CD4-positive, alpha-beta T cell (primary cell): Measurements from ENCODE around the gene ERN1. TPM values are rescaled to one million over a fixed set of nuclear protein-coding genes. Genes with fewer than 3 reads are reported as not detected.

Source experiments
- ATAC-seq: fragments of 200-7000 bp; cut with Tn5 transposase; one replicate; pipeline ENCODE4 v1.10.0; 2022; ENCODE audit warnings: mild to moderate bottlenecking; ENCODE audit not compliant: poor library complexity
- CTCF ChIA-PET: fragments of 350-600 bp; sonication (Branson Sonifier 250); formaldehyde crosslinking; loops from one replicate; lab custom pipeline; 2021; ENCODE audit warnings: antibody characterized with exemption, inconsistent platforms; lab: Charles Lee
- POLR2A ChIA-PET: fragments of 350-600 bp; sonication (Branson Sonifier 250); formaldehyde crosslinking; loops from one replicate; lab custom pipeline; 2021; ENCODE audit warnings: antibody characterized with exemption, inconsistent platforms; lab: Charles Lee
- DNase-seq, 14 experiments: peaks; one replicate each; pipeline ENCODE4 v3.0.0-alpha.2; 2013 to 2020; ENCODE audit warnings: mixed read lengths in 2 of 14
- H3K27ac ChIP-seq, 2 donors: one replicate each; pipeline versions ENCODE4 v1.5.1 to v1.7.0; 2013; ENCODE audit warnings: low read length in 2 of 2, low read depth in 1 of 2, mild to moderate bottlenecking in 1 of 2
- H3K27me3 ChIP-seq, 2 experiments: 1 replicate in 1 of 2; 2 replicates in 1 of 2; pipeline versions ENCODE4 v1.6.1 to v1.7.0; 2013; ENCODE audit warnings: low read length in 2 of 2, control low read depth in 1 of 2, mild to moderate bottlenecking in 1 of 2, moderate library complexity in 1 of 2; ENCODE audit not compliant: insufficient read depth in 2 of 2, control insufficient read depth in 1 of 2
- H3K36me3 ChIP-seq: one replicate; pipeline ENCODE4 v1.6.1; 2013; ENCODE audit warnings: low read length, control low read depth; ENCODE audit not compliant: insufficient read depth
- H3K4me1 ChIP-seq: one replicate; pipeline ENCODE4 v1.6.1; 2013; ENCODE audit warnings: low read length, control low read depth; ENCODE audit not compliant: insufficient read depth
- H3K4me3 ChIP-seq: one replicate; pipeline ENCODE4 v1.5.1; 2013; ENCODE audit warnings: mild to moderate bottlenecking, low read length, moderate library complexity
- H3K9me3 ChIP-seq, 2 experiments: 1 replicate in 1 of 2; 2 replicates in 1 of 2; pipeline versions ENCODE4 v1.6.1 to v1.7.0; 2013; ENCODE audit warnings: low read length in 2 of 2, mild to moderate bottlenecking in 2 of 2, control low read depth in 1 of 2, moderate library complexity in 1 of 2; ENCODE audit not compliant: control insufficient read depth in 1 of 2, insufficient read depth in 1 of 2
- H3K27ac Mint-ChIP-seq: one replicate; pipeline ENCODE4 v1.8.0; 2020; ENCODE audit warnings: mixed read lengths
- H3K27me3 Mint-ChIP-seq: one replicate; pipeline ENCODE4 v1.8.0; 2021; ENCODE audit warnings: mixed read lengths
- H3K36me3 Mint-ChIP-seq: one replicate; pipeline ENCODE4 v1.8.0; 2021; ENCODE audit warnings: low read depth, mixed read lengths
- H3K4me1 Mint-ChIP-seq: one replicate; pipeline ENCODE4 v1.8.0; 2021; ENCODE audit warnings: low read depth, mixed read lengths
- H3K4me3 Mint-ChIP-seq: one replicate; pipeline ENCODE4 v1.8.0; 2020; ENCODE audit warnings: mild to moderate bottlenecking, mixed read lengths
- H3K9me3 Mint-ChIP-seq: one replicate; pipeline ENCODE4 v1.8.0; 2020; ENCODE audit warnings: mixed read lengths
- CTCF ChIP-seq: fragments of 200-600 bp; IDR thresholded peaks from one replicate; pipeline ENCODE4 v1.8.0; 2022; ENCODE audit warnings: antibody characterized with exemption, mild to moderate bottlenecking
- intact Hi-C, 2 experiments: fragments of 100-400 bp; cut with DNase I in 1 of 2; cut with micrococcal nuclease in 1 of 2; formaldehyde crosslinking; loops; one replicate each; pipeline versions ENCODE4 v1.15.1 to v1.9.0; 2023 to 2025; cut with DNase I, micrococcal nuclease
- total RNA-seq, 174 experiments: library from RNA in 2 of 174; stranded (reverse) in 2 of 174; gene quantifications; one replicate each; pipeline ENCODE4 v1.2.3 and lab custom pipeline; 2021 to 2026

The ERN1 gene
- total RNA-seq, 2 experiments from 2014 or later: 62.7 to 67.8 TPM

GRCh38 chr17:64139542-64139941 is 9.6 kb upstream of the ERN1 start:
- H3K27ac Mint-ChIP-seq: no peak overlapping the region
- H3K4me3 Mint-ChIP-seq: no peak overlapping the region
- Histone ChIP-seq H3K9me3 (no peaks in the 10 kb centered on the region), H3K27ac (no peak overlapping the region), H3K4me3 (no peak overlapping the region), H3K27me3 (no peaks in the 10 kb centered on the region), H3K4me1 (no peaks in the 10 kb centered on the region), H3K36me3 (no peaks in the 10 kb centered on the region)
- ATAC-seq (no peak), DNase-seq (no peak)
- POLR2A ChIA-PET: interaction anchor here (0.5 kb wide), 1 partner anchor 444 kb away, joined by 3 read pairs; no protein-coding TSS in a partner anchor
- TF ChIP-seq CTCF: no peak
- no peaks in the 10 kb centered on the region for H3K27me3 Mint-ChIP-seq
- no peaks in the 10 kb centered on the region for H3K9me3 Mint-ChIP-seq
- CTCF ChIA-PET: no interaction called here
- H3K4me1 Mint-ChIP-seq: no peaks in the 10 kb centered on the region
- H3K36me3 Mint-ChIP-seq: no peaks in the 10 kb centered on the region
- intact Hi-C loops: no loop called here

GRCh38 chr17:64138441-64138840 is 8.5 kb upstream of the ERN1 start:
- POLR2A ChIA-PET: no interaction called here

GRCh38 chr17:64135000-64135399 is 5.1 kb upstream of the ERN1 start:
- Histone ChIP-seq H3K27me3 (no peaks in the 10 kb centered on the region), H3K4me1 (peaks cover 21% of the 10 kb centered on the region), H3K9me3 (no peaks in the 10 kb centered on the region), H3K4me3 (no peak overlapping the region), H3K36me3 (no peaks in the 10 kb centered on the region), H3K27ac (no peak overlapping the region)
- TF ChIP-seq CTCF: no peak
- Mint-ChIP-seq H3K27ac (no peak overlapping the region), H3K4me3 (no peak overlapping the region), H3K4me1 (peaks cover 20% of the 10 kb centered on the region), H3K36me3 (peaks cover 3% of the 10 kb centered on the region), H3K27me3 (no peaks in the 10 kb centered on the region), H3K9me3 (no peaks in the 10 kb centered on the region)
- DNase-seq: no peak
- ChIA-PET POLR2A (interaction anchor here (1.5 to 7.1 kb wide), 2 partner anchors 11 to 12 kb away, joined by 5 to 166 read pairs; no protein-coding TSS in a partner anchor), CTCF (interaction anchor here (9.5 kb wide), 1 partner anchor 107 kb away, joined by 170 read pairs; no protein-coding TSS in a partner anchor)
- intact Hi-C loops: loop anchor here (2.0 to 5.0 kb wide), 3 partner anchors 53 to 224 kb away; partner anchors contain the start of genes CSHL1 (in 1 of the 2) and GH1 (in 1 of the 2)
- ATAC-seq: no peak

More at GRCh38 chr17:64138441-64138840, 8.5 kb upstream of the ERN1 start:
- no peaks in the 10 kb centered on the region for H3K9me3 Mint-ChIP-seq
- no peak overlapping the region for H3K4me3 ChIP-seq
- H3K4me1 Mint-ChIP-seq: peaks cover 4% of the 10 kb centered on the region
- H3K4me3 Mint-ChIP-seq: no peak overlapping the region
- TF ChIP-seq CTCF: no peak
- intact Hi-C loops: no loop called here
- no peaks in the 10 kb centered on the region for H3K36me3 Mint-ChIP-seq
- CTCF ChIA-PET: no interaction called here
- H3K4me1 ChIP-seq: peaks cover 2% of the 10 kb centered on the region
- H3K27me3 ChIP-seq: no peaks in the 10 kb centered on the region
- H3K9me3 ChIP-seq: no peaks in the 10 kb centered on the region
- H3K27ac Mint-ChIP-seq: no peak overlapping the region
- no peak overlapping the region for H3K27ac ChIP-seq
- ATAC-seq (no peak), DNase-seq (no peak)
- H3K36me3 ChIP-seq: no peaks in the 10 kb centered on the region
- no peaks in the 10 kb centered on the region for H3K27me3 Mint-ChIP-seq
